ENCODE results near the gene ABHD2. TPM values are rescaled to one million over a fixed set of nuclear protein-coding genes. Genes with fewer than 3 reads are reported as not detected.
"Not testable (repeated sequence)": the region's sequence is repeated elsewhere in the genome, so short reads cannot be mapped to it uniquely, and the experiment has no call there.

The ABHD2 gene
- total RNA-seq, 6 donors from 2014 or later, result 84.1 to 230 (median 174) TPM

- no peak for ATAC-seq (ENCODE audit: low FRiP score in 2 of 2)
- peak overlapping the region; percentile 68 to 94 (median 89) for H3K4me3 ChIP-seq
- peaks cover 12 to 19% (median 15%) of the 10 kb centered on the region in 4 donors for H3K4me1 ChIP-seq
- H3K27me3 ChIP-seq, result no peaks in the 10 kb centered on the region
- no peaks in the 10 kb centered on the region for H3K9me3 ChIP-seq
- H3K36me3 ChIP-seq, result no peaks in the 10 kb centered on the region
- TF ChIP-seq POLR2A (IDR thresholded peaks at IDR 0.05) (no peak), CTCF (IDR thresholded peaks at IDR 0.05) (no peak), POLR2AphosphoS5 (IDR thresholded peaks at IDR 0.05) (no peak), EP300 (IDR thresholded peaks at IDR 0.05) (no peak)
- 0 to 1% methylated on average over 5 to 6 of the region's 6 CpGs for WGBS, 2 donors
- peak overlapping the region in 1 of 4 donors; percentile 78 for H3K27ac ChIP-seq
- no peak for DNase-seq
Measured at GRCh38 chr15:89244574-89244903, 156.3 kb downstream of the ABHD2 start.

- H3K36me3 ChIP-seq, result no peaks in the 10 kb centered on the region
- no peaks in the 10 kb centered on the region for H3K9me3 ChIP-seq
- no peak overlapping the region for H3K27ac ChIP-seq
- peaks cover 12 to 19% (median 15%) of the 10 kb centered on the region in 4 donors for H3K4me1 ChIP-seq
- H3K4me3 ChIP-seq, result no peak overlapping the region
- no peak for ATAC-seq (ENCODE audit: low FRiP score in 2 of 2)
- DNase-seq, result no peak
- H3K27me3 ChIP-seq, result no peaks in the 10 kb centered on the region
- WGBS, 2 donors, result 61 to 68% methylated on average over 2 of the region's 2 CpGs
- TF ChIP-seq POLR2A (IDR thresholded peaks at IDR 0.05), result no peak
- no peak for TF ChIP-seq POLR2AphosphoS5 (IDR thresholded peaks at IDR 0.05)
- TF ChIP-seq CTCF (IDR thresholded peaks at IDR 0.05), result no peak
- TF ChIP-seq EP300 (IDR thresholded peaks at IDR 0.05), result no peak
Measured at GRCh38 chr15:89247446-89247845, 159.2 kb downstream of the ABHD2 start.

GRCh38 chr15:89248584-89248983, 160.3 kb downstream of the ABHD2 start:
- H3K4me1 ChIP-seq, result peaks cover 6 to 12% (median 9%) of the 10 kb centered on the region in 4 donors
- DNase-seq (no peak), ATAC-seq (ENCODE audit: low FRiP score in 2 of 2) (no peak)
- 100% methylated on average over 2 of the region's 2 CpGs for WGBS, 2 donors
- no peak for TF ChIP-seq CTCF (IDR thresholded peaks at IDR 0.05)
- no peak for TF ChIP-seq POLR2A (IDR thresholded peaks at IDR 0.05)
- no peak for TF ChIP-seq EP300 (IDR thresholded peaks at IDR 0.05)
- TF ChIP-seq POLR2AphosphoS5 (IDR thresholded peaks at IDR 0.05), result no peak
- no peaks in the 10 kb centered on the region for H3K36me3 ChIP-seq
- no peaks in the 10 kb centered on the region for H3K27me3 ChIP-seq
- no peak overlapping the region for H3K27ac ChIP-seq
- H3K9me3 ChIP-seq, result no peaks in the 10 kb centered on the region
- H3K4me3 ChIP-seq, result no peak overlapping the region

GRCh38 chr15:89250142-89250541, 161.9 kb downstream of the ABHD2 start:
- not testable (repeated sequence) for ATAC-seq (ENCODE audit: low FRiP score in 2 of 2); H3K4me3 ChIP-seq; H3K27ac ChIP-seq; H3K36me3 ChIP-seq; H3K27me3 ChIP-seq; H3K9me3 ChIP-seq; DNase-seq; H3K4me1 ChIP-seq
- 99 to 100% methylated on average over 3 to 5 of the region's 5 CpGs for WGBS, 2 donors

Small RNAs within 50 kb of the gene (small RNA-seq; reads per million reads assigned to genes)
- gene RNU7-195P, result 0 reads per million in 4 donors

Other genes with a start within 250 kb of the ABHD2 start
- 10 to 100 TPM in 1 of 6 donors, 1 to 10 TPM in 5; 1.7 to 23.0 (median 4.6) TPM for gene HAPLN3, start 192.9 kb upstream of the ABHD2 start, total RNA-seq
- 100 to 1,000 TPM in 5 of 6 donors, 10 to 100 TPM in 1; 87.8 to 423 (median 144) TPM for gene MFGE8, start 175.1 kb upstream of the ABHD2 start, total RNA-seq
- not detected for gene RLBP1, start 133.1 kb downstream of the ABHD2 start, total RNA-seq
- 10 to 100 TPM in 1 of 6 donors, 1 to 10 TPM in 5; 5.0 to 10.9 (median 6.6) TPM for gene FANCI, start 155.5 kb downstream of the ABHD2 start, total RNA-seq
- 100 to 1,000 TPM in 2 of 6 donors, 10 to 100 TPM in 4; 58.3 to 185 (median 75.0) TPM for gene POLG, start 246.4 kb downstream of the ABHD2 start, total RNA-seq

Measured in upper lobe of left lung (tissue), 6 donors.